Prostate gland (tissue), 2 donors: Measurements from ENCODE around the gene AIFM2.

Source experiments
- POLR2AphosphoS5 ChIP-seq: sonication (generic); formaldehyde crosslinking; IDR thresholded peaks from one replicate; pipeline ENCODE4 v1.6.1; 2017; ENCODE audit warnings: antibody characterized with exemption
- TF ChIP-seq, protein P1 (sequence below), 4 experiments: fragments of 200-600 bp in 2 of 4; fragments of 450-650 bp in 2 of 4; sonication (generic) in 2 of 4; IDR thresholded peaks; 1 replicate in 3 of 4; 2 replicates in 1 of 4; pipeline ENCODE4 v1.5.1; 2016 to 2019; ENCODE audit warnings: antibody characterized with exemption in 4 of 4, mild to moderate bottlenecking in 2 of 4, moderate library complexity in 2 of 4

DNA sequence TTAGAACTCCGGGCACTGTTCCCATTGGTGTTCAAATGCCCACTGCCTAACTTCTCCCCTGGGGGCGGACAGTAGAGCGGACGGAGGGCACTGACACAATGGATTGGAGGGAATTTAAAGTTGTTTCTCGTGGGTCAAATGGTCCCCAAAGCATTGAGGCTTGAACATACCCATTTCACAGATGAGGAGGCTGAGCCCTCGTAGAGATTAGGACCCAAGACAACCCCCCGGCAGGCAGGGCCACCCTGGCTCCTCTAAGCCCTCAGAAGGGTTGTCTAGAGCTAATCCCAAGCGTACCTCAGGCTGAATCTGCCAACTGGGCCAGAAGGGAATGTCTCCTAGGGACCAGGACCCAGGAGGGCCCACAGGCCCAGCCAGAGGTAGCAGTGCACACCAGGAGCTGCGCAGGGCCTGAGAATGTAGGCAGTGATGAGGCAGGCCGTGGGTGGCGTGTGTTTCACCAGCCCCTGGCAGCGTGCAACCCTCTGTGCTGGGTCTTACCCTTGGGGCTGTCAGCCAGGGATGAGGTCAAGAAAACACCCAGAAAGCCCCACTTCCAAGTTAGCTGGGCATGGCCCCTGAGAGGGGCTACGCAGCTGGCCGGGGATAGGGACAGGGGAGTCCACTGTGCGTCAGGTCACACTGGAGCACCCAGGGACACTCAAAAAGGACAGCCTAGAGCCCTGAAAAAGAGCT is 5.8 kb downstream of the AIFM2 start:
- TF ChIP-seq POLR2AphosphoS5 = no peak
- TF ChIP-seq, protein P1, sequence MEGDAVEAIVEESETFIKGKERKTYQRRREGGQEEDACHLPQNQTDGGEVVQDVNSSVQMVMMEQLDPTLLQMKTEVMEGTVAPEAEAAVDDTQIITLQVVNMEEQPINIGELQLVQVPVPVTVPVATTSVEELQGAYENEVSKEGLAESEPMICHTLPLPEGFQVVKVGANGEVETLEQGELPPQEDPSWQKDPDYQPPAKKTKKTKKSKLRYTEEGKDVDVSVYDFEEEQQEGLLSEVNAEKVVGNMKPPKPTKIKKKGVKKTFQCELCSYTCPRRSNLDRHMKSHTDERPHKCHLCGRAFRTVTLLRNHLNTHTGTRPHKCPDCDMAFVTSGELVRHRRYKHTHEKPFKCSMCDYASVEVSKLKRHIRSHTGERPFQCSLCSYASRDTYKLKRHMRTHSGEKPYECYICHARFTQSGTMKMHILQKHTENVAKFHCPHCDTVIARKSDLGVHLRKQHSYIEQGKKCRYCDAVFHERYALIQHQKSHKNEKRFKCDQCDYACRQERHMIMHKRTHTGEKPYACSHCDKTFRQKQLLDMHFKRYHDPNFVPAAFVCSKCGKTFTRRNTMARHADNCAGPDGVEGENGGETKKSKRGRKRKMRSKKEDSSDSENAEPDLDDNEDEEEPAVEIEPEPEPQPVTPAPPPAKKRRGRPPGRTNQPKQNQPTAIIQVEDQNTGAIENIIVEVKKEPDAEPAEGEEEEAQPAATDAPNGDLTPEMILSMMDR (IDR thresholded peaks at IDR 0.05) = no peak
